Activated CD8-positive, alpha-beta memory T cell treated with anti-CD3 and anti-CD28 coated beads, Interleukin-2, amount 50 U/mL, for 1 hour (primary cell): Measurements from ENCODE around the gene STBD1.
"Not testable (repeated sequence)": the region's sequence is repeated elsewhere in the genome, so short reads cannot be mapped to it uniquely, and the experiment has no call there.

Experiments used
- DNase-seq: peaks from one replicate; pipeline ENCODE4 v3.0.0-alpha.2; 2020; ENCODE audit errors: extremely low read depth

The STBD1 gene

GRCh38 chr4:76325072-76325471 lies 18.5 kb downstream of the STBD1 start:
- no peak for DNase-seq

- DNase-seq, result no peak
Measured at GRCh38 chr4:76326515-76326914, 20.0 kb downstream of the STBD1 start.

- no peak for DNase-seq
Measured at GRCh38 chr4:76334885-76335284, 28.4 kb downstream of the STBD1 start.

- no peak for DNase-seq
Measured at GRCh38 chr4:76339364-76339763, 32.8 kb downstream of the STBD1 start.

- DNase-seq, result no peak
Measured at GRCh38 chr4:76341063-76341462, 34.5 kb downstream of the STBD1 start.

GRCh38 chr4:76342191-76342590 lies 35.7 kb downstream of the STBD1 start:
- DNase-seq, result no peak

- DNase-seq, result no peak
Measured at GRCh38 chr4:76342803-76343202, 36.3 kb downstream of the STBD1 start.

- no peak for DNase-seq
Measured at GRCh38 chr4:76354517-76355473, 48.3 kb downstream of the STBD1 start.

- no peak for DNase-seq
Measured at GRCh38 chr4:76357981-76358380, 51.4 kb downstream of the STBD1 start.

- not testable (repeated sequence) for DNase-seq
Measured at GRCh38 chr4:76359881-76360466, 53.4 kb downstream of the STBD1 start.
